ENCODE data around the gene ACTN1. TPM values are rescaled to one million over a fixed set of nuclear protein-coding genes. Genes with fewer than 3 reads are reported as not detected.
A peak's percentile ranks its signal among the peaks of the same experiment; 100 is the strongest.
"Not testable (repeated sequence)": the region's sequence is repeated elsewhere in the genome, so short reads cannot be mapped to it uniquely, and the experiment has no call there.

ACTN1 gene
- total RNA-seq = 444 and 447 TPM in 2 replicates

DNA sequence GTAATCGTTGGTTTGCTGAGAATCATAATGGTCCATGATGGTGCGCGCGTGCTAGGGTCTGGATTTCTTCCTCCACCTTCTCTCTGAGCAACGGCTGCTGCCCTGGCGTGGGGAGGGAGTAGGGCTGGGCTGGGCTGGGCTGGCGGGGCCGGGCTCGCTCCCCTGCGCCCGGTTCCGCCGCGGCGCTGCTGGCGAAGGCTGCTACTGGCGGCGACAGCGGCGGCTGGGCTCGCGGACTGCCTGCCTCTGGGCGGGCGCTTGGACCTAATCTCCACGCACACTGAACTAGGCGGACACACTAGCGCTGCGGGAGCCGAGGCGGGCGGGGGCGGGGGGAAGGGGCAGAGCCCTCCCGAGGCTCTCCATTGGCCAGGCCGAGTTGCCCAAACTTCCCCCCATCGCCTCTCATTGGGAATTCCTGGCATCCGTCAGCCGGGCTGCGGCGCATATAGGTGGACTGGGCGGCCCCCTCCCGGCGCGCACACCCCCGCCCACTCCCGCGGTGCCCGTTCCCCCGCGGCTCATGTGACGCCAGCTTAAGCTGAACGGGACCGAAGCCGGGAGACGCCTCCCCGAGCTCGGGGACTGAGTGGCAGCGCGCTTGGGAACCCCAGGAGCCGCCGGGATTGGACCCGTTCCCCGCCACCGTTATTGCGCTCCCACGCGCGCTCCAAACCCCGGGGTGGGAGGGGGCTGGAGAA is at the start of gene ACTN1:
Gene ACTN1 (minus strand): TSS at position 282 of the 701 bp plus-strand sequence. CDS start 246 bp downstream, at position 36.
- DNase-seq (ENCODE audit: insufficient read length, low spot score, missing footprints) = peak; percentile 99
- H3K4me2 ChIP-seq (ENCODE audit: insufficient read depth, low read length) = peak within 1 kb of the TSS; percentile 91
- H4K20me1 ChIP-seq (ENCODE audit: insufficient read depth, low read length) = peaks cover 23% of the 10 kb centered on the region
- TF ChIP-seq CTCF (IDR thresholded peaks at IDR 0.05; ENCODE audit: extremely low read depth, low read depth, low read length) = no peak
- H3K9me3 ChIP-seq (ENCODE audit: low read depth, low read length) = no peaks in the 10 kb centered on the region
- peak within 1 kb of the TSS; percentile 91 for H3K27ac ChIP-seq (ENCODE audit: low read depth, low read length)
- peak within 1 kb of the TSS; percentile 96 for H3K4me3 ChIP-seq (ENCODE audit: insufficient read depth, low read length)
- peaks cover 67% of the 10 kb centered on the region for H3K4me1 ChIP-seq (ENCODE audit: insufficient read depth, low read length)
- H2AFZ ChIP-seq (ENCODE audit: low read length) = peak within 1 kb of the TSS; percentile 43
- peaks cover 50% of the 10 kb centered on the region for H3K79me2 ChIP-seq (ENCODE audit: insufficient read depth, low read length)
- H3K36me3 ChIP-seq (ENCODE audit: insufficient read depth, low read length) = peaks cover 30% of the 10 kb centered on the region
- H3K27me3 ChIP-seq (ENCODE audit: insufficient read depth, low read length) = no peaks in the 10 kb centered on the region

GRCh38 chr14:69027242-69027913 is 48.3 kb upstream of the ACTN1 start:
- Histone ChIP-seq H3K79me2 (ENCODE audit: insufficient read depth, low read length) (no peaks in the 10 kb centered on the region), H3K9me3 (ENCODE audit: low read depth, low read length) (no peaks in the 10 kb centered on the region), H3K4me2 (ENCODE audit: insufficient read depth, low read length) (no peak overlapping the region), H2AFZ (ENCODE audit: low read length) (no peak overlapping the region), H3K36me3 (ENCODE audit: insufficient read depth, low read length) (no peaks in the 10 kb centered on the region), H3K4me1 (ENCODE audit: insufficient read depth, low read length) (no peaks in the 10 kb centered on the region), H4K20me1 (ENCODE audit: insufficient read depth, low read length) (no peaks in the 10 kb centered on the region), H3K27me3 (ENCODE audit: insufficient read depth, low read length) (no peaks in the 10 kb centered on the region), H3K27ac (ENCODE audit: low read depth, low read length) (no peak overlapping the region), H3K4me3 (ENCODE audit: insufficient read depth, low read length) (no peak overlapping the region)
- no peak for TF ChIP-seq CTCF (IDR thresholded peaks at IDR 0.05; ENCODE audit: extremely low read depth, low read depth, low read length)
- DNase-seq (ENCODE audit: insufficient read length, low spot score, missing footprints) = no peak

GRCh38 chr14:69023035-69023434 is 43.9 kb upstream of the ACTN1 start:
- DNase-seq (ENCODE audit: insufficient read length, low spot score, missing footprints) = peak; percentile 62
- Histone ChIP-seq H3K79me2 (ENCODE audit: insufficient read depth, low read length) (no peaks in the 10 kb centered on the region), H3K36me3 (ENCODE audit: insufficient read depth, low read length) (no peaks in the 10 kb centered on the region), H3K4me1 (ENCODE audit: insufficient read depth, low read length) (no peaks in the 10 kb centered on the region), H4K20me1 (ENCODE audit: insufficient read depth, low read length) (no peaks in the 10 kb centered on the region), H3K4me3 (ENCODE audit: insufficient read depth, low read length) (no peak overlapping the region), H3K27ac (ENCODE audit: low read depth, low read length) (no peak overlapping the region), H2AFZ (ENCODE audit: low read length) (no peak overlapping the region), H3K4me2 (ENCODE audit: insufficient read depth, low read length) (no peak overlapping the region), H3K9me3 (ENCODE audit: low read depth, low read length) (no peaks in the 10 kb centered on the region), H3K27me3 (ENCODE audit: insufficient read depth, low read length) (no peaks in the 10 kb centered on the region)
- TF ChIP-seq CTCF (IDR thresholded peaks at IDR 0.05; ENCODE audit: extremely low read depth, low read depth, low read length) = no peak

GRCh38 chr14:69022093-69022492 is 43.0 kb upstream of the ACTN1 start:
- not testable (repeated sequence) for H3K4me2 ChIP-seq (ENCODE audit: insufficient read depth, low read length); H3K4me1 ChIP-seq (ENCODE audit: insufficient read depth, low read length)

More at GRCh38 chr14:69022093-69022492, 43.0 kb upstream of the ACTN1 start:
- H4K20me1 ChIP-seq (ENCODE audit: insufficient read depth, low read length); H3K4me3 ChIP-seq (ENCODE audit: insufficient read depth, low read length); H3K9me3 ChIP-seq (ENCODE audit: low read depth, low read length); H3K79me2 ChIP-seq (ENCODE audit: insufficient read depth, low read length); H3K27me3 ChIP-seq (ENCODE audit: insufficient read depth, low read length); H3K27ac ChIP-seq (ENCODE audit: low read depth, low read length); H2AFZ ChIP-seq (ENCODE audit: low read length); H3K36me3 ChIP-seq (ENCODE audit: insufficient read depth, low read length); DNase-seq (ENCODE audit: insufficient read length, low spot score, missing footprints): not testable (repeated sequence)
